Measurements from ENCODE around the gene RASA3.
"Not testable (repeated sequence)": the region's sequence is repeated elsewhere in the genome, so short reads cannot be mapped to it uniquely, and the experiment has no call there.

The RASA3 gene

GRCh38 chr13:114079601-114080536, 52.6 kb downstream of the RASA3 start:
- H3K9ac ChIP-seq: 0 out of 2 replicates have a peak overlapping the region, but pooled peaks have one; percentile 29
- peaks cover 52% of the 10 kb centered on the region for H3K36me3 ChIP-seq
- H3K4me2 ChIP-seq: peak overlapping the region; percentile 19; the same call in 1 of the 2 replicates
- peaks cover 85% of the 10 kb centered on the region for H4K20me1 ChIP-seq
- peak overlapping the region; percentile 14; the same call in 1 of the 2 replicates for H3K27ac ChIP-seq
- H3K4me3 ChIP-seq: no peak overlapping the region
- no peaks in the 10 kb centered on the region; the same call in 1 of the 2 replicates for H3K9me3 ChIP-seq
- H3K4me1 ChIP-seq: peaks cover 69% of the 10 kb centered on the region
- no peak for TF ChIP-seq Cebpa-rat (IDR thresholded peaks at IDR 0.05)
- no peaks in the 10 kb centered on the region for H3K27me3 ChIP-seq

- no peaks in the 10 kb centered on the region for H3K9me3 ChIP-seq
- H3K4me2 ChIP-seq: peak overlapping the region; percentile 42
- H3K27ac ChIP-seq: peak overlapping the region; percentile 44; the same call in 1 of the 2 replicates
- no peak overlapping the region for H3K9ac ChIP-seq
- H4K20me1 ChIP-seq: peaks cover 96% of the 10 kb centered on the region
- H3K36me3 ChIP-seq: peaks cover 60% of the 10 kb centered on the region
- H3K4me1 ChIP-seq: peaks cover 80% of the 10 kb centered on the region
- TF ChIP-seq Cebpa-rat (IDR thresholded peaks at IDR 0.05): no peak
- no peak overlapping the region for H3K4me3 ChIP-seq
- H3K27me3 ChIP-seq: no peaks in the 10 kb centered on the region
Measured at GRCh38 chr13:114078461-114079451, 53.7 kb downstream of the RASA3 start.

GRCh38 chr13:114077933-114078325, 54.5 kb downstream of the RASA3 start:
- TF ChIP-seq Cebpa-rat (IDR thresholded peaks at IDR 0.05): no peak
- Histone ChIP-seq H4K20me1 (peaks cover 96% of the 10 kb centered on the region), H3K36me3 (peaks cover 66% of the 10 kb centered on the region), H3K4me2 (peak overlapping the region; percentile 42), H3K4me1 (peaks cover 87% of the 10 kb centered on the region), H3K9me3 (no peaks in the 10 kb centered on the region), H3K9ac (no peak overlapping the region), H3K27me3 (no peaks in the 10 kb centered on the region), H3K27ac (no peak overlapping the region), H3K4me3 (no peak overlapping the region)

DNA sequence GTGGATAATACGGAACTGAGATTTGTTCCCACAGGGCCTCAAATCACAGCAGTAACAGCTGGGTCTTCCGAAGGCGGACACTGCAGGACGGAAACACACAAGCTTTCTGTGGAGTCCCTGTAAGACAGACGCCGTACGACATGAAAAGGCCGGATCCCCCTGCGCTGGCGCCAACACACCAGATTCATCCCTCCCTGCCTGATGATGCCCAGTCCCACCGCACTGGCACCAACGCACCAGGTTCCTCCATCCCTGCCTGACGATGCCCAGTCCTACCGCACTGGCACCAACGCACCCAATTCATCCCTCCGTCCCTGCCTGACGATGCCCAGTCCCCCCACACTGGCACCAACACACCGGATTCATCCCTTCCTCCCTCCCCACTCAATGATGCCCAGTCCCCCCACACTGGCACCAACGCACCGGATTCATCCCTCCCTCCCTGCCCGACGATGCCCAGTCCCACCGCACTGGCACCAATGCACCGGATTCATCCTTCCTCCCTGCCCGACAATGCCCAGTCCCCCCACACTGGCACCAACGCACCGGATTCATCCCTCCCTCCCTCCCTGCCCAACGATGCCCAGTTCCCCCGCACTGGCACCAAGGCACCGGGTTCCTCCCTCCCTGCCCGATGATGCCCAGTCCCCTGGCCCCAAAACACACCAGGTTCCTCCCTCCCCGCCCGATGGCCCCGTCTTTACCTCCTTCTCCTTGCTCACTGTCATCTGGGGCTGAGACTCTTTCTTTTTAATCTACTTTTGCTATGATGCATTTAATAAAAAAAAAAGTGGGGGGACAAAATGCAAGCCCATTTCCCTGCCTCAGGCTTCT, 55.1 kb downstream of the RASA3 start:
- Histone ChIP-seq H4K20me1 (peaks cover 96% of the 10 kb centered on the region), H3K4me2 (peak overlapping the region; percentile 70)

DNA sequence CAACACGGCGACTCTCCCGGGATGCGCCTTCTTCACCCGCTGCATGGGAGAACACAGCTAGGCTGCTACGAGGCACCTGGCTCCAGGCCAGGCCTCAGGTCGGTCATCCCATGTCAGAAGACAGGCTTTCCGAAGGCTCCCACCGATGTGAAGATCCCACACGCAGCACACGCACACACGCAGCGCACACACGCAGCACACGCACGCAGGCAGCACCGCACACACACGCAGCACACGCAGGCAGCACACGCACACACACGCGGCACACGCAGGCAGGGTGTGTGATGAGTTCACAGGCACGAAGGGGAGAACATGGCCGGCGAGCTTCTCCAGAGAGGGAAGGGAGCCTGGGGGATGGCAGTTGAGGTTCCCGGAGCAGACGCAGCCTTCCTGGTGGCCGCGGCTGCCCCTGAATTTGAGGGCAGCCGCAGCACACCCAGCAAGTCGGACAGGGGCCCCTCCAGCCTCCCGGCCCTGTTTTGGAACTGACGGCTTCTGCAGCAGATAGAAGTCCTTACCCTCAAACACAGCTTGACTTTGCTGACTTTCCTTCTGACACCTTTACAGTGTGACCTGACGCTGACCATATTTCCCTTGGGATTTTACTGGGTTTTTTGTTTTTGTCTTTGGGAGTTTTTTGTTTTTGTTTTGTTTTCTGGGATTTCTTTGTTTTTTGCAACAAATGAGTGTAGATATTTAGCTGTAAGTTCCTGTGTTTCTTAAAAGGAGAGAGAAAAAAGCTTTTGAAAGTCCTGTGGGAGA, 55.9 kb downstream of the RASA3 start:
- Histone ChIP-seq H3K27me3 (no peaks in the 10 kb centered on the region), H3K4me3 (no peak overlapping the region), H3K9ac (peak overlapping the region; percentile 2; the same call in 1 of the 2 replicates), H3K4me1 (peaks cover 88% of the 10 kb centered on the region), H3K9me3 (no peaks in the 10 kb centered on the region), H3K36me3 (peaks cover 65% of the 10 kb centered on the region), H3K4me2 (peak overlapping the region; percentile 70), H3K27ac (peak overlapping the region; percentile 26; the same call in 1 of the 2 replicates), H4K20me1 (peaks cover 96% of the 10 kb centered on the region)
- no peak for TF ChIP-seq Cebpa-rat (IDR thresholded peaks at IDR 0.05)

More for the DNA sequence above, 55.1 kb downstream of the RASA3 start:
- Histone ChIP-seq H3K36me3 (peaks cover 66% of the 10 kb centered on the region), H3K4me1 (peaks cover 87% of the 10 kb centered on the region), H3K9me3 (no peaks in the 10 kb centered on the region), H3K27ac (no peak overlapping the region), H3K4me3 (no peak overlapping the region), H3K9ac (peak overlapping the region; percentile 2; the same call in 1 of the 2 replicates), H3K27me3 (no peaks in the 10 kb centered on the region)
- TF ChIP-seq Cebpa-rat (IDR thresholded peaks at IDR 0.05): no peak

DNA sequence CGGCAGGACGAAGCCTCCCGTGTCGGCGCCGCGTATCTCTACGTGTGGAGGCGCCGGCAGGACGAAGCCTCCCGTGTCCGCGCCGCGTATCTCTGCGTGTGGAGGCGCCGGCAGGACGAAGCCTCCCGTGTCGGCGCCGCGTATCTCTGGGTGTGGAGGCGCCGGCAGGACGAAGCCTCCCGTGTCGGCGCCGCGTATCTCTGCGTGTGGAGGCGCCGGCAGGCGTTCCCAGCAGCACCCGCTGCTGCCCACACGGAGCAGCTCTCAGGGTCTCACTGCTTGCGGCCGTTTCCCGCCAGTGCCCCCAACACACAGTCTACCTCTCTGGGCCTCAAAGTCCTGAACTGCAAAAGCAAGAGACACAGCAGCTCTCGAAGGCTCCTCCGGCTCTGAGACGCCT, 56.6 kb downstream of the RASA3 start:
- H3K36me3 ChIP-seq: peaks cover 65% of the 10 kb centered on the region
- H3K4me1 ChIP-seq: peaks cover 91% of the 10 kb centered on the region
- H4K20me1 ChIP-seq: peaks cover 95% of the 10 kb centered on the region

DNA sequence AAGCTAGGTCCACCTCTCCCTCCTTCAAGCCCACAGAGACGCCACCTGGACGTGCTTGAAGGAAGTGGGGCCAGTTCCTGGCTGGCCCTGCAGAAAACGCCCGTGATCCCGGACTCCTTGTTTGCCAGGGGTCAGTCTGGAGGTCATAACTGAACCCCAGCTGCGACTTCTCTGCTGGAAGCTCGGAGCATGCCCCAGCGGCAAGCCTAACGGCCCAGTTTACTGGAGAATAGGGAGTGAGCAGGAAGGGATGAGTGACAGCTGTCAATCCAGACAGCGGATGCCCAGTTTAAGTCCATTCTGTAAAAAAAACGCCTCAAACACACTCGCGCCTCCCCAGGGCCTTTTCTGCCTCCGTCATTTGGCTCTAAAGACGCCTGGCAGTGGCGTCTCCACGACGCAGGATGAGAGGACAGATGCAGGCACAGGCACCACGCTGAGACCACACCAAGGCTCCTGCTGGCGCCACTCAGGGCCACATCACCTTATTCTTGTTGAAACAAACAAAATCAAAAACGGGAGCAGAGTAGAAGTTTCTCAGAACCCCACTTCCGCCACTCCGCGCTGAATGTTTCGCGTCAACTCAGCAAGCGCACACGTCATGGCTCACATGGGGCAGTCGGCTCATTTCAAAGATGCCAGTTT, 57.6 kb downstream of the RASA3 start:
- Histone ChIP-seq H3K9me3 (no peaks in the 10 kb centered on the region; the same call in none of the 2 replicates), H3K9ac (no peak overlapping the region; the same call in 1 of the 2 replicates), H3K36me3 (peaks cover 63% of the 10 kb centered on the region), H3K4me1 (peaks cover 80% of the 10 kb centered on the region), H3K4me3 (no peak overlapping the region), H3K27me3 (no peaks in the 10 kb centered on the region), H3K4me2 (peak overlapping the region; percentile 82), H4K20me1 (peaks cover 84% of the 10 kb centered on the region), H3K27ac (peak overlapping the region; percentile 45)
- no peak for TF ChIP-seq Cebpa-rat (IDR thresholded peaks at IDR 0.05)

More for the DNA sequence above, 56.6 kb downstream of the RASA3 start:
- not testable (repeated sequence) for H3K9ac ChIP-seq, H3K4me3 ChIP-seq, H3K4me2 ChIP-seq, H3K9me3 ChIP-seq, H3K27me3 ChIP-seq, H3K27ac ChIP-seq
